PFSK-1 (cell line): ENCODE measurements around the gene ZNF503.

ENCODE experiments used
- FOXP2 ChIP-seq: optimal IDR thresholded peaks from 2 replicates; pipeline ENCODE3; 2011; ENCODE audit warnings: borderline replicate concordance, control low read depth, inconsistent platforms; ENCODE audit not compliant: insufficient read depth; ENCODE audit errors: extremely low read length, extremely low read depth
- POLR2AphosphoS5 ChIP-seq: IDR thresholded peaks from 2 replicates; pipeline ENCODE4 v1.6.1; 2012; ENCODE audit warnings: low read depth, mild to moderate bottlenecking, control low read depth, low read length, moderate library complexity
- SIN3A ChIP-seq: IDR thresholded peaks from 2 replicates; pipeline ENCODE4 v1.6.1; 2012; ENCODE audit warnings: mild to moderate bottlenecking, low read length, moderate library complexity, borderline replicate concordance; ENCODE audit not compliant: insufficient read depth
- TAF1 ChIP-seq: IDR thresholded peaks from 2 replicates; pipeline ENCODE4 v1.6.1; 2012; ENCODE audit warnings: low read length, control low read depth, borderline replicate concordance; ENCODE audit not compliant: insufficient read depth
- TF ChIP-seq, protein P1 (sequence below), 2 experiments: IDR thresholded peaks; 2 replicates each; pipeline versions ENCODE4 v1.6.1 to v1.8.0; 2011 to 2012; ENCODE audit warnings: low read depth in 2 of 2, low read length in 2 of 2, control low read depth in 1 of 2, inconsistent platforms in 1 of 2, mild to moderate bottlenecking in 1 of 2, moderate library complexity in 1 of 2; ENCODE audit not compliant: insufficient read depth in 1 of 2

The ZNF503 gene

DNA sequence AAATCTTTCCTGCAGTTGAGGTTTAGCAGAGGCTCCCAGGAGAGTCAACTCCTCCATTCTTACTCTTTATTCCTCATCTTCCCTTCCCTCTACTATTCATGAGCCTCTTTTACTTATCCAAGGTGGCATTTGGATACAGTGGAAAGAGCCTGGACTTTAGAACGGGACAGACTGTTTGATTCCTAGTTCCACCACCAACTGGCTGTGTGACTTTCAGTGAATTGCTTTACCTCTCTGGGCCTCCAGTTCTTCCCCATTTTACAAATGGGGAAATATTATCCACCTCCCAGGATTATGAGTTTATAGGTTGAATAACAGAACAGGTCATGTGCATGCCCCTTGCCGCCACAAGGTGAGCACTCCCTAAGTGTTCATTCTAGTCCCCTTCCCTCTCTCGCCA lies 49.9 kb downstream of the ZNF503 start:
- no peak for TF ChIP-seq SIN3A
- TF ChIP-seq POLR2AphosphoS5 = no peak
- TF ChIP-seq, protein P1, sequence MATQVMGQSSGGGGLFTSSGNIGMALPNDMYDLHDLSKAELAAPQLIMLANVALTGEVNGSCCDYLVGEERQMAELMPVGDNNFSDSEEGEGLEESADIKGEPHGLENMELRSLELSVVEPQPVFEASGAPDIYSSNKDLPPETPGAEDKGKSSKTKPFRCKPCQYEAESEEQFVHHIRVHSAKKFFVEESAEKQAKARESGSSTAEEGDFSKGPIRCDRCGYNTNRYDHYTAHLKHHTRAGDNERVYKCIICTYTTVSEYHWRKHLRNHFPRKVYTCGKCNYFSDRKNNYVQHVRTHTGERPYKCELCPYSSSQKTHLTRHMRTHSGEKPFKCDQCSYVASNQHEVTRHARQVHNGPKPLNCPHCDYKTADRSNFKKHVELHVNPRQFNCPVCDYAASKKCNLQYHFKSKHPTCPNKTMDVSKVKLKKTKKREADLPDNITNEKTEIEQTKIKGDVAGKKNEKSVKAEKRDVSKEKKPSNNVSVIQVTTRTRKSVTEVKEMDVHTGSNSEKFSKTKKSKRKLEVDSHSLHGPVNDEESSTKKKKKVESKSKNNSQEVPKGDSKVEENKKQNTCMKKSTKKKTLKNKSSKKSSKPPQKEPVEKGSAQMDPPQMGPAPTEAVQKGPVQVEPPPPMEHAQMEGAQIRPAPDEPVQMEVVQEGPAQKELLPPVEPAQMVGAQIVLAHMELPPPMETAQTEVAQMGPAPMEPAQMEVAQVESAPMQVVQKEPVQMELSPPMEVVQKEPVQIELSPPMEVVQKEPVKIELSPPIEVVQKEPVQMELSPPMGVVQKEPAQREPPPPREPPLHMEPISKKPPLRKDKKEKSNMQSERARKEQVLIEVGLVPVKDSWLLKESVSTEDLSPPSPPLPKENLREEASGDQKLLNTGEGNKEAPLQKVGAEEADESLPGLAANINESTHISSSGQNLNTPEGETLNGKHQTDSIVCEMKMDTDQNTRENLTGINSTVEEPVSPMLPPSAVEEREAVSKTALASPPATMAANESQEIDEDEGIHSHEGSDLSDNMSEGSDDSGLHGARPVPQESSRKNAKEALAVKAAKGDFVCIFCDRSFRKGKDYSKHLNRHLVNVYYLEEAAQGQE (IDR thresholded peaks at IDR 0.05; ENCODE audit: insufficient read depth in 1 of 2, low read depth in 2 of 2, low read length in 2 of 2) = no peak
- no peak for TF ChIP-seq FOXP2
- TF ChIP-seq TAF1 = no peak

DNA sequence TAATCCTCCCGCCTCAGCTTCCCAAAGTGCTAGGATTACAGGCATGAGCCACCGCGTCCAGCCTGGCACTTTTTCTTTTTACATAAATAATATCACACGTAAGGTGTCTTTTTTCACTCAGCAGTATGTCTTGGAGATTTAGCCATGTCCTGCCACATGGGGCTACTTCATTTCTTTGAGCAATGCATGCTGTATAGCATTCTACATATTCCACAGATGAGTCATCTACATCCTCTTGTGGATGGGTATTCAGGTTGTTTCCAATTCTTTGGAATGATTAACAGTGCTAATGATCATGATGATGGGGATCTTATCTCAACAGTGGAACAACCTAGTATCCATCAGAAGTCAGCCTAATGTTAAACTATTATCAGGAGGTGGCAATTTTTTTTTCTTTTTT lies 50.8 kb downstream of the ZNF503 start:
- TF ChIP-seq POLR2AphosphoS5 = no peak
- TF ChIP-seq, protein P1 (IDR thresholded peaks at IDR 0.05; ENCODE audit: insufficient read depth in 1 of 2, low read depth in 2 of 2, low read length in 2 of 2) = no peak
- no peak for TF ChIP-seq SIN3A
